ENCODE results near the gene ARHGAP33. TPM values are rescaled to one million over a fixed set of nuclear protein-coding genes. Genes with fewer than 3 reads are reported as not detected.

Gene ARHGAP33
- total RNA-seq, 4 donors from 2014 or later: 3.1 to 22.6 (median 5.5) TPM

DNA sequence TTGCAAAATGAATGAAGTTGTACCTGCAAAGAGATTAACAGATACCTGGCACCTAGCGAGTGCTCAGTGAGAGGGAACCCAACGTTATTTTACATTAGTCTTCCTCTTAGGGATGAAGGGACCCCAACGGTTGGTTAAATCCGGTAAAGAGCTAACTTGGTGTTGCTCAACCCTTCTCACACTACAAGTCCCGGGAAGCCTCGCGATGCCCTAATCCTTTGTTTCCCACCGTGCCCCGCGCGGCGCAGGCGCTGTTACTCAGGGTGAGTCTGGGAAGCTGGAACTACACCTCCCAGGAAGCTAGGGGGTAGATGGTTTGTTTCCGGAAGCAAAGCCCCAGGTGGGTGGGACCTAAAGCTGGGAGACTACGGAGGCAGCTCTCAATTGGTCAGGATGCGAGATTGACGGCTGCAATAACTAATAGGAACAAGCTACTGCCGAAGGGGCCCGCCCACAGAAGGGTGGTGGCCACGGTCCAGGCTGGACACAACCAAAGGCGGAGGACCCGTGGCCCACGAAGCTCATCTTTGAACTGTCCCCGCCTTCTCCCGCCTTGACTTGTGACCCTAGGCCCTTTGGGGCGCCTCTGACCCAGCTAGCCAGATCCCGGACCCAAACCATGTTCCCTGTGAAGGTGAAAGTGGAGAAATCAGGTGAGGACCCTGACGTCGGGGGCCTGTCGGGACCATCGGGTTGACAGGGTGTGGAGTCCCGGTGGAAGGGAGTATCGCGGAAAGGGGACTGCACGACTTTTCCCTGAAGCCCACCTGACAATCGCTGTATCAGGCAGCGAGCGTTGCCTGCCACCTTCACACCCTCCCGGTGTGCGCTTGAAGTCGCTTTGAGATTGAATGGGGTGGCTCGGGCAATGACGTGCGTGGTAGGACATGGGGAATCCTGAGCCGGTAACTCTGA is 27.0 kb upstream of the ARHGAP33 start, which contains the start of gene LIN37:
LIN37 (plus strand) TSS at position 471 of the 915 bp plus-strand sequence; CDS start at position 620, 149 bp downstream.
- TF ChIP-seq POLR2A (IDR thresholded peaks at IDR 0.05) (peak; percentile 79 to 87), POLR2AphosphoS5 (IDR thresholded peaks at IDR 0.05) (peak; percentile 93), EP300 (IDR thresholded peaks at IDR 0.05) (no peak), CTCF (IDR thresholded peaks at IDR 0.05) (peak in 2 of 4 experiments; percentile 14 to 15)
- H3K36me3 ChIP-seq: peaks cover 0 to 34% of the 10 kb centered on the region in 2 donors
- peak within 1 kb of the TSS; percentile 70 to 87 (median 87) for H3K27ac ChIP-seq
- H3K4me1 ChIP-seq: peaks cover 0 to 61% (median 28%) of the 10 kb centered on the region in 3 donors
- peak within 1 kb of the TSS; percentile 79 to 81 for H3K4me3 ChIP-seq
- 2 to 3% methylated on average over 17 to 19 of the region's 45 CpGs for WGBS, 2 donors (ENCODE audit: low coverage in 1 of 2)
- peak; percentile 93 for ATAC-seq
- H3K9me3 ChIP-seq: no peaks in the 10 kb centered on the region
- no peaks in the 10 kb centered on the region for H3K27me3 ChIP-seq

- 84 to 100% methylated on average over 1 to 2 of the region's 5 CpGs for WGBS, 2 donors (ENCODE audit: low coverage in 1 of 2)
- Histone ChIP-seq H3K9me3 (no peaks in the 10 kb centered on the region), H3K27me3 (no peaks in the 10 kb centered on the region), H3K27ac (peak overlapping the region in 2 of 4 donors; percentile 87), H3K4me1 (peaks cover 0 to 68% (median 28%) of the 10 kb centered on the region in 3 donors), H3K4me3 (no peak overlapping the region), H3K36me3 (peaks cover 0 to 43% of the 10 kb centered on the region in 2 donors)
- TF ChIP-seq EP300 (IDR thresholded peaks at IDR 0.05) (no peak), CTCF (IDR thresholded peaks at IDR 0.05) (no peak), POLR2AphosphoS5 (IDR thresholded peaks at IDR 0.05) (no peak), POLR2A (IDR thresholded peaks at IDR 0.05) (no peak)
- no peak for ATAC-seq
Measured at GRCh38 chr19:35750167-35750566, 25.2 kb upstream of the ARHGAP33 start.

GRCh38 chr19:35751839-35752745 is 23.3 kb upstream of the ARHGAP33 start:
- no peak for TF ChIP-seq POLR2AphosphoS5 (IDR thresholded peaks at IDR 0.05)
- no peak for ATAC-seq

GRCh38 chr19:35752746-35753350 is 22.5 kb upstream of the ARHGAP33 start:
- no peak overlapping the region for H3K4me3 ChIP-seq
- ATAC-seq: no peak
- no peaks in the 10 kb centered on the region for H3K27me3 ChIP-seq
- H3K36me3 ChIP-seq: peaks cover 0 to 39% of the 10 kb centered on the region in 2 donors
- peak overlapping the region in 3 of 4 donors; percentile 9 to 99 (median 98) for H3K27ac ChIP-seq
- TF ChIP-seq POLR2A (IDR thresholded peaks at IDR 0.05): no peak
- TF ChIP-seq POLR2AphosphoS5 (IDR thresholded peaks at IDR 0.05): no peak
- TF ChIP-seq EP300 (IDR thresholded peaks at IDR 0.05): no peak
- TF ChIP-seq CTCF (IDR thresholded peaks at IDR 0.05): no peak
- WGBS, 2 donors (ENCODE audit: low coverage in 1 of 2): 80% methylated on average over 3 of the region's 20 CpGs; no CpG with 5 or more reads in 1 of the 2 donors
- peaks cover 0 to 72% (median 34%) of the 10 kb centered on the region in 3 donors for H3K4me1 ChIP-seq
- H3K9me3 ChIP-seq: no peaks in the 10 kb centered on the region

More at GRCh38 chr19:35751839-35752745, 23.3 kb upstream of the ARHGAP33 start:
- H3K27me3 ChIP-seq: no peaks in the 10 kb centered on the region
- peak overlapping the region in 2 of 4 donors; percentile 6 to 98 for H3K27ac ChIP-seq
- H3K4me1 ChIP-seq: peaks cover 0 to 74% (median 30%) of the 10 kb centered on the region in 3 donors
- no peaks in the 10 kb centered on the region for H3K9me3 ChIP-seq
- WGBS, 2 donors (ENCODE audit: low coverage in 1 of 2): 58 to 75% methylated on average over 2 to 4 of the region's 14 CpGs
- peaks cover 0 to 39% of the 10 kb centered on the region in 2 donors for H3K36me3 ChIP-seq
- no peak overlapping the region for H3K4me3 ChIP-seq
